GM19035 (cell line): ENCODE measurements around the gene STAC.
"Not testable (repeated sequence)": the region's sequence is repeated elsewhere in the genome, so short reads cannot be mapped to it uniquely, and the experiment has no call there.

Experiments
- ATAC-seq: cut with Tn5 transposase; IDR thresholded peaks from one replicate; pipeline ENCODE4 v1.9.1; 2021; ENCODE audit not compliant: unreplicated experiment

The STAC gene

GRCh38 chr3:36578418-36578817 is 198.1 kb downstream of the STAC start:
- not testable (repeated sequence) for ATAC-seq

- no peak for ATAC-seq
Measured at GRCh38 chr3:36579746-36580145, 199.4 kb downstream of the STAC start.

- ATAC-seq, result no peak
Measured at GRCh38 chr3:36580716-36581115, 200.4 kb downstream of the STAC start.

- ATAC-seq, result no peak
Measured at GRCh38 chr3:36591959-36592358, 211.7 kb downstream of the STAC start.

GRCh38 chr3:36595511-36595910 is 215.2 kb downstream of the STAC start:
- no peak for ATAC-seq

- ATAC-seq, result no peak
Measured at GRCh38 chr3:36596419-36596818, 216.1 kb downstream of the STAC start.

- no peak for ATAC-seq
Measured at GRCh38 chr3:36597422-36597821, 217.1 kb downstream of the STAC start.
